PFSK-1 (cell line): ENCODE measurements around the gene LDLRAD4.

Experiments used
- FOXP2 ChIP-seq: optimal IDR thresholded peaks from 2 replicates; pipeline ENCODE3; 2011; ENCODE audit warnings: borderline replicate concordance, control low read depth, inconsistent platforms; ENCODE audit not compliant: insufficient read depth; ENCODE audit errors: extremely low read length, extremely low read depth
- POLR2AphosphoS5 ChIP-seq: IDR thresholded peaks from 2 replicates; pipeline ENCODE4 v1.6.1; 2012; ENCODE audit warnings: low read depth, mild to moderate bottlenecking, control low read depth, low read length, moderate library complexity
- SIN3A ChIP-seq: IDR thresholded peaks from 2 replicates; pipeline ENCODE4 v1.6.1; 2012; ENCODE audit warnings: mild to moderate bottlenecking, low read length, moderate library complexity, borderline replicate concordance; ENCODE audit not compliant: insufficient read depth
- TAF1 ChIP-seq: IDR thresholded peaks from 2 replicates; pipeline ENCODE4 v1.6.1; 2012; ENCODE audit warnings: low read length, control low read depth, borderline replicate concordance; ENCODE audit not compliant: insufficient read depth
- TF ChIP-seq, protein P1 (sequence below), 2 experiments: IDR thresholded peaks; 2 replicates each; pipeline versions ENCODE4 v1.6.1 to v1.8.0; 2011 to 2012; ENCODE audit warnings: low read depth in 2 of 2, low read length in 2 of 2, control low read depth in 1 of 2, inconsistent platforms in 1 of 2, mild to moderate bottlenecking in 1 of 2, moderate library complexity in 1 of 2; ENCODE audit not compliant: insufficient read depth in 1 of 2

DNA sequence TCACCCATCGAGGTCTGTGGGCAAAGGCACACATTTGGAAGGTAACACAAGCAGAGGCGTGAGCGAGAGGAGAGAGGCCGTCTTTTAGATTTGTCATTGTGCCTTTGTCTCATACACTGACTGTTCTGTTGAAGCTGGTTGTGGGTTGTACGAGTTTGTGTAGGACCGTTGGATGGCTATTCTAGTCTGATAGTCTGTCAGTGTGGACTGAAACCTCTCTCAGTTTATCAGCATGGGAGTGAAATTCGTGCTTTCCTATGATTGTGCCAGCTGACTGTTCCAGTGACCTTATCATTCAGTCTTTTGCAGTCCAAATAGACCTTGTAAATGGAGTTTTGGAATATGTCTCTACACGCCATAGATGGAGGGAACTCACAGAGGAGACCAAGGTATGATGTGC is 143.5 kb downstream of the LDLRAD4 start:
- TF ChIP-seq POLR2AphosphoS5 (no peak), TAF1 (no peak), SIN3A (no peak), FOXP2 (no peak)
- TF ChIP-seq, protein P1, sequence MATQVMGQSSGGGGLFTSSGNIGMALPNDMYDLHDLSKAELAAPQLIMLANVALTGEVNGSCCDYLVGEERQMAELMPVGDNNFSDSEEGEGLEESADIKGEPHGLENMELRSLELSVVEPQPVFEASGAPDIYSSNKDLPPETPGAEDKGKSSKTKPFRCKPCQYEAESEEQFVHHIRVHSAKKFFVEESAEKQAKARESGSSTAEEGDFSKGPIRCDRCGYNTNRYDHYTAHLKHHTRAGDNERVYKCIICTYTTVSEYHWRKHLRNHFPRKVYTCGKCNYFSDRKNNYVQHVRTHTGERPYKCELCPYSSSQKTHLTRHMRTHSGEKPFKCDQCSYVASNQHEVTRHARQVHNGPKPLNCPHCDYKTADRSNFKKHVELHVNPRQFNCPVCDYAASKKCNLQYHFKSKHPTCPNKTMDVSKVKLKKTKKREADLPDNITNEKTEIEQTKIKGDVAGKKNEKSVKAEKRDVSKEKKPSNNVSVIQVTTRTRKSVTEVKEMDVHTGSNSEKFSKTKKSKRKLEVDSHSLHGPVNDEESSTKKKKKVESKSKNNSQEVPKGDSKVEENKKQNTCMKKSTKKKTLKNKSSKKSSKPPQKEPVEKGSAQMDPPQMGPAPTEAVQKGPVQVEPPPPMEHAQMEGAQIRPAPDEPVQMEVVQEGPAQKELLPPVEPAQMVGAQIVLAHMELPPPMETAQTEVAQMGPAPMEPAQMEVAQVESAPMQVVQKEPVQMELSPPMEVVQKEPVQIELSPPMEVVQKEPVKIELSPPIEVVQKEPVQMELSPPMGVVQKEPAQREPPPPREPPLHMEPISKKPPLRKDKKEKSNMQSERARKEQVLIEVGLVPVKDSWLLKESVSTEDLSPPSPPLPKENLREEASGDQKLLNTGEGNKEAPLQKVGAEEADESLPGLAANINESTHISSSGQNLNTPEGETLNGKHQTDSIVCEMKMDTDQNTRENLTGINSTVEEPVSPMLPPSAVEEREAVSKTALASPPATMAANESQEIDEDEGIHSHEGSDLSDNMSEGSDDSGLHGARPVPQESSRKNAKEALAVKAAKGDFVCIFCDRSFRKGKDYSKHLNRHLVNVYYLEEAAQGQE (IDR thresholded peaks at IDR 0.05; ENCODE audit: insufficient read depth in 1 of 2, low read depth in 2 of 2, low read length in 2 of 2), result no peak
